GM12873 (cell line): ENCODE measurements around the gene EGFLAM.

Source experiments
- CTCF ChIP-seq: IDR thresholded peaks from 2 replicates; pipeline ENCODE4 v1.5.1; 2012; ENCODE audit warnings: low read depth, mild to moderate bottlenecking, moderate library complexity, low read length, control low read depth; ENCODE audit not compliant: insufficient read depth; ENCODE audit errors: missing control alignments

Gene EGFLAM

DNA sequence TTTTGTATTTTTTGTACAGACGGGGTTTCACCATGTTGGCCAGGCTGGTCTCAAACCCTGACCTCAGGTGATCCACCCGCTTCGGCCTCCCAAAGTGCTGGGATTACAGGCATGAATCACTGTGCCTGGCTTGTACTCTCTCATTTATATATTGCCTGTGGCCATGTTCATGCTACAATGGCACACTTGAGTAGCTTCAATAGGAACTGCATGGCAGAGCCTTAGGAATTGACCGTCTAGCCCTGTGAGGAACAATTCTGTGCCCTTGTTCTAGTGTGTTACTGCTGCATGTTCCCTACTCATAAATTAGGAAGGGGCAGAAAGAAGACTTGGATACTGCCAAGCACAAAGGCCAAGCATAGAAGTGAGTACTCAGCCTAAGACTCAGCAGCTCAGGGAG is 193.8 kb downstream of the EGFLAM start:
- no peak for TF ChIP-seq CTCF

DNA sequence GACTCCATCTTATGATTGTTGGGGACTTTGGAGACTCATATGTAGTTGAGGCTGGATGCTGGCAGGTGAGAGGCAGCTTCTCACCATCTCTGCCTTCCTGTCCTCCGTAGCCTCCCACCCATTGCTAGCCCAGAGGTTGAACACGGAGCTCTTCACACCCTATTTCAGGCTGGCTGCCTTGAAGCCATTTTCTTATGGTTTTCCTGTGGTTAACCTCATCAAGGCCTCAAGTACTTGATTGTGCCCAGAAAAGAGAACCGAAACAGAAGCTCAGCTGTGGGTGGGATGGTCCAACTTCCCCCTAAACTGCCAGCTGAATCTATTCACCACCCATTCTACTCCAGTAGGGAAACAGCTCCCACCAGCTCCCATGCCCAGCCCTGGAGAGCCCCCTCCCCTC is 195.1 kb downstream of the EGFLAM start:
- no peak for TF ChIP-seq CTCF

GRCh38 chr5:38453921-38454320 is 195.6 kb downstream of the EGFLAM start:
- TF ChIP-seq CTCF, result no peak

GRCh38 chr5:38455796-38456330 is 197.5 kb downstream of the EGFLAM start:
- no peak for TF ChIP-seq CTCF

DNA sequence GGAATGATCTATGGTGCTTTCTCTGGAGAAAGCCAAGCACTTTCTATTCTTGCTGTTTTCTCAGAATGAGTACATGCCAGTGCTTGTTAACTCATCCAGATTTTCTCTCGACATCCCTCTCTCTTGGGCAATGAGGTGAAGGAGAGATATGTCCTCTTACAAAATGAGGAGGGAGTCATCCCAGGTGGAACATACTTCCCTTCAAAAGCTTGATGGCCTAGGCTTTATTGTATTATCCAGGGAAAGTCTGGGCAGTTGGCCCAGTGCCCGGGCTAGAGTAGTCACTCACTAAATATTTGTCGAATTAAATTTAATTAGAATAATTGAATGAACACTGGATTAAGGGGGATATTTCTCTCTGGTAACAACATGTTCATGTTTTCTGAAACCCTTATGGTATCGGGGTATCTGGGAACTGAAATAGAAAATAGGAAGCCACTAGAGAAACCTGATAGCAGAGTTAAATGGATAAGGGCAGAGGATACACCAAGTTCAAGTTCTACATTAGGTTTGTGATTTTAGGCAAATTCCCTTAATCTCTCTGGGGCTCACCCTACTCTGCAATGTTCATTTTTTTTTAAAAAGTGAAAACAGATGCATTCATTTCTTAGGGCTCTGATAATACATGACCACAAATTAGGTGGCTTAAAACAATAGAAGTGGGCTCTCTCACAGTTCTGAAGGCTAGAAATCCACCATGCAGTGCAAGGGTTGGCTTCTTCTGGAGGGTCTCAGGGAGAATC is 198.5 kb downstream of the EGFLAM start:
- TF ChIP-seq CTCF, result no peak

- no peak for TF ChIP-seq CTCF
These were observed 199.8 kb downstream of the EGFLAM start for GRCh38 chr5:38458174-38458573.

GRCh38 chr5:38462976-38463633 is 204.7 kb downstream of the EGFLAM start:
- TF ChIP-seq CTCF, result no peak
